ENCODE results near the gene ACR. TPM values are rescaled to one million over a fixed set of nuclear protein-coding genes. Genes with fewer than 3 reads are reported as not detected.

ACR gene
- total RNA-seq, 4 donors from 2014 or later: not detected

DNA sequence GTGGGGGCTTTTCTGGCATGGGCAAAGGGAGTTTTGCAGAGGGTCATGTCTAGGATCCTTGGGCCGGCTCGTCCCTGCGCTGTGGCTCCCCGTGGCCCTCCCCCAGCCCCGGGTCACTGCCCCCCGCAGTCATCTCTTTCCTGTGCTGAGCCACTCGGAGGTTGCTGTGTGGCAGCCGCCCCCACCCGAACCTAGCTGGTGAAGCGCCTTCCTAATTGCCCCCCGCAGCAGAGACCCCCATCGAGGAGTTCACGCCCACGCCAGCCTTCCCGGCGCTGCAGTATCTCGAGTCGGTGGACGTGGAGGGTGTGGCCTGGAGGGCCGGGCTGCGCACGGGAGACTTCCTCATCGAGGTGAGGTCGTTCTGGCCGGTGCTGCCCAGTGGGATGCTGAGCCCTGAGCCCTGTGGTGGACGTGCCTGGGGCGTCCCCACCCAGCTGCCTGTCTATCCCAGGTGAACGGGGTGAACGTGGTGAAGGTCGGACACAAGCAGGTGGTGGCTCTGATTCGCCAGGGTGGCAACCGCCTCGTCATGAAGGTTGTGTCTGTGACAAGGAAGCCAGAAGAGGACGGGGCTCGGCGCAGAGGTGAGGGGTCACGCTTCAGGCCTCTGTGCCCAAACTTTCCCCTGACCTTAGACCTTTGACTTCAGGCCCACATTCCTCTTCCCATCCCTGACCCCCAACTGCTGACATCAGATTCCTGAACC lies 33.3 kb upstream of the ACR start:
- no peak for DNase-seq
- Histone ChIP-seq H3K4me1 (peaks cover 0 to 5% (median 0%) of the 10 kb centered on the region in 4 donors), H3K4me3 (no peak overlapping the region), H3K27ac (no peak overlapping the region), H3K27me3 (no peaks in the 10 kb centered on the region), H3K36me3 (no peaks in the 10 kb centered on the region), H3K9me3 (no peaks in the 10 kb centered on the region)
- TF ChIP-seq POLR2A (IDR thresholded peaks at IDR 0.05): no peak
- TF ChIP-seq, protein P1, sequence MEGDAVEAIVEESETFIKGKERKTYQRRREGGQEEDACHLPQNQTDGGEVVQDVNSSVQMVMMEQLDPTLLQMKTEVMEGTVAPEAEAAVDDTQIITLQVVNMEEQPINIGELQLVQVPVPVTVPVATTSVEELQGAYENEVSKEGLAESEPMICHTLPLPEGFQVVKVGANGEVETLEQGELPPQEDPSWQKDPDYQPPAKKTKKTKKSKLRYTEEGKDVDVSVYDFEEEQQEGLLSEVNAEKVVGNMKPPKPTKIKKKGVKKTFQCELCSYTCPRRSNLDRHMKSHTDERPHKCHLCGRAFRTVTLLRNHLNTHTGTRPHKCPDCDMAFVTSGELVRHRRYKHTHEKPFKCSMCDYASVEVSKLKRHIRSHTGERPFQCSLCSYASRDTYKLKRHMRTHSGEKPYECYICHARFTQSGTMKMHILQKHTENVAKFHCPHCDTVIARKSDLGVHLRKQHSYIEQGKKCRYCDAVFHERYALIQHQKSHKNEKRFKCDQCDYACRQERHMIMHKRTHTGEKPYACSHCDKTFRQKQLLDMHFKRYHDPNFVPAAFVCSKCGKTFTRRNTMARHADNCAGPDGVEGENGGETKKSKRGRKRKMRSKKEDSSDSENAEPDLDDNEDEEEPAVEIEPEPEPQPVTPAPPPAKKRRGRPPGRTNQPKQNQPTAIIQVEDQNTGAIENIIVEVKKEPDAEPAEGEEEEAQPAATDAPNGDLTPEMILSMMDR (IDR thresholded peaks at IDR 0.05): no peak

DNA sequence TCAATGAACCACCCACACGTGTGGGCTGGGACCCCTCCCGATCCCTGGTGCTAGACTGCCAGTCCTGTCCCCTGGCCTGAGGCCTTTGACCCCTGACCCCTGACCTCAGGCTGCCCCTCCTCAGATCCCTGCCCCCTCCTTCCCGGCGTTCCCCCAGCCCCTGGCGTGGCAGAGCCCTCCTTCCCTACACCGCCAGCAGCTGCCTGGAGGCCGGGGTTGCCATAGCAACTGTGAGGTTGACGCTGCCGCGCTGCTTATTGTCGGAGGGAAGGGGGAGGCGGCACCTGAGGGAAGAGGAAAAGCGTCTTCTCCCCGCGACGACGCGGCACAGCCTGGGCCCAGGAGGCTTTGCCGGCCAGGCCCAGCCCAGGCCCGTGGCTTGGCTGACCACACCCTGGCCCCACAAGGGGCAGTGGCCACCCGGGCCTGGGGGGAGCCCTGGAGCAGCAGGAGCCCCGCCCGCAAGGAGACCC lies 32.7 kb upstream of the ACR start:
- TF ChIP-seq POLR2A (IDR thresholded peaks at IDR 0.05): no peak
- TF ChIP-seq, protein P1 (IDR thresholded peaks at IDR 0.05): no peak

DNA sequence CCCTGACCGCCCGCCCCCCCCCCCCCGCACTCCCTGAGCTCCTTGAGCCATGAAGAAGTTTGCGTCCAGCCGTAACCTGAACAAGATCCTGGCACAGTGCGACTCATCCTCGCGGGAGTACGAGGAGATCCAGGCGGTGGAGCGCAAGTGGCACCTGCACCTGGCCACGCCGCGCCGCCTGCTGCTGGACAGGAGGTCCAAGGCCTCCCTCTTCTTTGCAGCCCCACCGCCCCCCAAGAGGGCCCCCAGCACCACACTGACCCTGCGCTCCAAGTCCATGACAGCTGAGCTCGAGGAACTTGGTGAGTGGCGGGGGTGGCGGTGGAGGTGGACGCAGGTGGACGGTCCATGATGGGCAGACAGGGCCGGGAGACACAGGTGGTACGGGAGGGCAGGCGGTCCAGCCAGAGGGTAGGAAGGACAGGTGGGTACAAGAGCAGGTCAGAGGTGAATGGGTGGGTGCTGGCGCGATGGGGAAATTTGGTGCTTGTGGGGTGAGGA lies 32.1 kb upstream of the ACR start:
- TF ChIP-seq, protein P1 (IDR thresholded peaks at IDR 0.05): no peak
- no peak for TF ChIP-seq POLR2A (IDR thresholded peaks at IDR 0.05)
- Histone ChIP-seq H3K36me3 (no peaks in the 10 kb centered on the region), H3K27me3 (no peaks in the 10 kb centered on the region), H3K4me1 (no peaks in the 10 kb centered on the region), H3K4me3 (no peak overlapping the region), H3K27ac (no peak overlapping the region), H3K9me3 (no peaks in the 10 kb centered on the region)
- no peak for DNase-seq

More for the DNA sequence above, 32.7 kb upstream of the ACR start:
- Histone ChIP-seq H3K4me3 (no peak overlapping the region), H3K4me1 (peaks cover 0 to 4% (median 0%) of the 10 kb centered on the region in 4 donors), H3K9me3 (no peaks in the 10 kb centered on the region), H3K27me3 (no peaks in the 10 kb centered on the region), H3K27ac (no peak overlapping the region), H3K36me3 (no peaks in the 10 kb centered on the region)
- no peak for DNase-seq

DNA sequence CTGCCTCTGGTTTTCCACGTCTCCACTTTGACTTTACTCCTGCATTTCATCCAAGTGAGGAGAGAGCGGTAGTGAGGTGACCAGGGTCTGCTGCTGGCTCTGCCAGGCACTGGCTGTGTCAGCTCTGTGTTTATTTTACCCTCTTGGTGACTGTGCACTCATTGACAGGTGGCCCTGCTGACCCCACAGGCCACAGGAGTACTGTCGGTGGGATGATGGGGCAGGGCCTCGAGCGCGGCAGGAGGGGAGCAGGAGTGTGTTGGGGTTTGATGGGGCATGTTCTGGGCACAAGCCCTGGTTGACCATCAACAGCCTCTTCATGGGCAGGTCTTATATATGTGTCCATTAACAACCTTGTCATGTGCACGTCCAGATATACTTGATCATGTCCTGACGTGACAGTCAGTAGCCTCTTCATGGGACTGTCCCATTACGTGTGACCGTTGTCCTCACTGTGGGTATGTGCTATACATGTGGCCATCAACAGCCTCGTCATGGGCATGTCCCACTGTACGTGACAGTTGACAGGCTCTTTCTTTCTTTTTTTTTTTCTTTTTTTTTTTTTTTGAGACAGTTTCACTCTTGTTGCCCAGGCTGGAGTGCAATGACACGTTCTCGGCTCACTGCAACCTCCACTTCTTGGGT lies 31.4 kb upstream of the ACR start:
- Histone ChIP-seq H3K4me3 (no peak overlapping the region), H3K27ac (no peak overlapping the region), H3K27me3 (no peaks in the 10 kb centered on the region), H3K9me3 (no peaks in the 10 kb centered on the region), H3K4me1 (no peaks in the 10 kb centered on the region), H3K36me3 (no peaks in the 10 kb centered on the region)
- no peak for TF ChIP-seq POLR2A (IDR thresholded peaks at IDR 0.05)
- TF ChIP-seq, protein P1 (IDR thresholded peaks at IDR 0.05): no peak
- no peak for DNase-seq

DNA sequence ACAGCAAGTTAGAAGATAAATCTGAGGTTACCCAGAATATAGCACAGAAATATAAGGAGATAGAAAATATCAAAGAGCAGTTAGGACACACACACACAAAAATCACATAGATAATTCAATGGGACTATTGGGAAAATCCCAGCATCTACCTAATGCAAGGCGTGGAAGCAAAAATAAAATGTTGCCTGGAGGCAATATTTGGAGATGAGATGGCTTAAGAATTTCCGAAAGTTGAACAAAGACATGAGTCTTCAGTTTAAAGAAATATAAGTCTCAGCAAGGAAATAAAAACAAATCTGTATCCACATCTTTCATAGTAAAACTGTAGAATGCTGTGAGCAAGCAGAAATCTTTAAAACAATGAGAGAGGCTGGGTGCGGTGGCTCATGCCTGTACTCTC lies 29.5 kb upstream of the ACR start:
- DNase-seq: no peak
- Histone ChIP-seq H3K27me3 (no peaks in the 10 kb centered on the region), H3K4me1 (no peaks in the 10 kb centered on the region), H3K9me3 (no peaks in the 10 kb centered on the region), H3K4me3 (no peak overlapping the region), H3K27ac (no peak overlapping the region), H3K36me3 (no peaks in the 10 kb centered on the region)
- no peak for TF ChIP-seq POLR2A (IDR thresholded peaks at IDR 0.05)
- TF ChIP-seq, protein P1 (IDR thresholded peaks at IDR 0.05): no peak

Data from Peyer's patch (tissue), 4 donors.